SK-N-SH treated with all-trans-retinoic acid at 6 μM for 48 hours (cell line): ENCODE results near the gene HRAS.

Source experiments
- CSDC2 ChIP-seq: fragments of 250-450 bp; sonication (Bioruptor Pico); IDR thresholded peaks from 2 replicates; pipeline ENCODE4 v1.5.0; 2020; ENCODE audit warnings: mild to moderate bottlenecking, moderate library complexity
- ZFP3 ChIP-seq: fragments of 250-450 bp; sonication (Bioruptor Pico); IDR thresholded peaks from 2 replicates; pipeline ENCODE4 v1.5.0; 2020; ENCODE audit warnings: mild to moderate bottlenecking, moderate library complexity
- ZFP30 ChIP-seq: fragments of 450-650 bp; formaldehyde crosslinking; IDR thresholded peaks from 2 replicates; pipeline ENCODE4 v1.5.0; 2022; ENCODE audit warnings: mild to moderate bottlenecking, moderate library complexity

DNA sequence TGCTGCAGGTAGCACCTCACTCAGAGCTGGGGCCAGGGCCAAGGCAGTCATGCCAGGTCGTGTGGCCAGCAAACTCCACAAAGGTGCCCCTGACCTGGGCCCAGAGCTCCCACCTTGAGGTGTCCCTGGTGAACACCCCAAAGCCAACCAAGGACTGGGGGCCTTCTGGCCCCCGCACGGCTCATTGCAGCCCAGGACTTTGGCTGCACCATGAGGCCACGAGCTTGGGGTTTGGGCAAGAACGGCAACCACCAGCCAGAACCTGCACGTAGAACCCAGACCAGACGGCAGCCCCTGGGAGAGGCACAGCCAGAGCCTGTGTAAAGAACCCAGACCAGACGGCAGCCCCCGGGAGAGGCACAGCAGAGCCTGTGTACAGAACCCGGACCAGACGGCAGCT is 9.8 kb upstream of the HRAS start:
- TF ChIP-seq ZFP3 (no peak), CSDC2 (no peak), ZFP30 (CRISPR knock-in tag) (no peak)
